BE2C (cell line): Measurements from ENCODE around the gene SCGB3A1.

Experiments used
- DNase-seq: peaks from one replicate; pipeline ENCODE4 v3.0.0-alpha.2; 2020
- H3K27me3 ChIP-seq: fragments of 250-450 bp; sonication (Bioruptor Pico); 2 replicates; pipeline ENCODE4 v1.5.1; 2020; ENCODE audit warnings: mild to moderate bottlenecking
- H3K36me3 ChIP-seq: fragments of 250-450 bp; sonication (Bioruptor Pico); 2 replicates; pipeline ENCODE4 v1.5.1; 2020; ENCODE audit warnings: mild to moderate bottlenecking
- H3K4me1 ChIP-seq: fragments of 250-450 bp; sonication (Bioruptor Pico); 2 replicates; pipeline ENCODE4 v1.5.1; 2020
- H3K4me3 ChIP-seq: 2 replicates; pipeline ENCODE4 v1.5.1; 2011; ENCODE audit warnings: low read depth, low read length
- H3K9me3 ChIP-seq: fragments of 250-450 bp; sonication (Bioruptor Pico); 2 replicates; pipeline ENCODE4 v1.5.1; 2020
- TF ChIP-seq, protein P1 (sequence below): IDR thresholded peaks from 2 replicates; pipeline ENCODE4 v1.5.1; 2012; ENCODE audit warnings: mild to moderate bottlenecking, low read depth, low read length

Gene SCGB3A1

GRCh38 chr5:180590543-180591310, 572 bp downstream of the SCGB3A1 start:
- TF ChIP-seq, protein P1, sequence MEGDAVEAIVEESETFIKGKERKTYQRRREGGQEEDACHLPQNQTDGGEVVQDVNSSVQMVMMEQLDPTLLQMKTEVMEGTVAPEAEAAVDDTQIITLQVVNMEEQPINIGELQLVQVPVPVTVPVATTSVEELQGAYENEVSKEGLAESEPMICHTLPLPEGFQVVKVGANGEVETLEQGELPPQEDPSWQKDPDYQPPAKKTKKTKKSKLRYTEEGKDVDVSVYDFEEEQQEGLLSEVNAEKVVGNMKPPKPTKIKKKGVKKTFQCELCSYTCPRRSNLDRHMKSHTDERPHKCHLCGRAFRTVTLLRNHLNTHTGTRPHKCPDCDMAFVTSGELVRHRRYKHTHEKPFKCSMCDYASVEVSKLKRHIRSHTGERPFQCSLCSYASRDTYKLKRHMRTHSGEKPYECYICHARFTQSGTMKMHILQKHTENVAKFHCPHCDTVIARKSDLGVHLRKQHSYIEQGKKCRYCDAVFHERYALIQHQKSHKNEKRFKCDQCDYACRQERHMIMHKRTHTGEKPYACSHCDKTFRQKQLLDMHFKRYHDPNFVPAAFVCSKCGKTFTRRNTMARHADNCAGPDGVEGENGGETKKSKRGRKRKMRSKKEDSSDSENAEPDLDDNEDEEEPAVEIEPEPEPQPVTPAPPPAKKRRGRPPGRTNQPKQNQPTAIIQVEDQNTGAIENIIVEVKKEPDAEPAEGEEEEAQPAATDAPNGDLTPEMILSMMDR, result no peak
- H3K36me3 ChIP-seq, result no peaks in the 10 kb centered on the region
- peaks cover 43% of the 10 kb centered on the region for H3K27me3 ChIP-seq
- no peak overlapping the region for H3K4me3 ChIP-seq
- H3K9me3 ChIP-seq, result no peaks in the 10 kb centered on the region
- DNase-seq, result no peak
- H3K4me1 ChIP-seq, result no peaks in the 10 kb centered on the region

- Histone ChIP-seq H3K27me3 (peaks cover 43% of the 10 kb centered on the region), H3K9me3 (no peaks in the 10 kb centered on the region), H3K4me3 (no peak overlapping the region), H3K36me3 (no peaks in the 10 kb centered on the region), H3K4me1 (no peaks in the 10 kb centered on the region)
- DNase-seq, result no peak
- TF ChIP-seq, protein P1, result no peak
Observed at GRCh38 chr5:180589771-180590542, 1.3 kb downstream of the SCGB3A1 start.

GRCh38 chr5:180586870-180587269, 4.4 kb downstream of the SCGB3A1 start:
- H3K36me3 ChIP-seq, result no peaks in the 10 kb centered on the region
- TF ChIP-seq, protein P1, result no peak
- no peak for DNase-seq
- no peaks in the 10 kb centered on the region for H3K9me3 ChIP-seq
- no peaks in the 10 kb centered on the region for H3K4me1 ChIP-seq
- no peak overlapping the region for H3K4me3 ChIP-seq
- peaks cover 36% of the 10 kb centered on the region for H3K27me3 ChIP-seq

DNA sequence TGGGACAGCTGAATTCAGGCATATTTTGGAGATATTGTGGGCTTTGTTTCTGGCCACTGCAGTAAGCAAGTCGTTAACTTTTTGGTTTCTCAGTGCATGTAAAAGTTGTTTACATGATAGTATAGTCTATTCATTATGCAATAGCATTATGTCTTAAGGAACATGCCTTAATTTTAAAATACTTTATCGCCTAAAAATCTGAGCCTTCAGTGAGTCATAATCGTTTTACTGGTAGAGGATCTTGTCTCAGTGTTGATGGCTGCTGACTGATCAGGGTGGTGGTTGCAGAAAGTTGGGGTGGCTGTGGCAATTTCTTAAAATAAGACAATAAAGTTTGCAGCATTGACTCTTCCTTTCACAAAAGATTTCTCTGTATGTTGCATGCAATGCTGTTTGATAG, 5.1 kb downstream of the SCGB3A1 start:
- H3K27me3 ChIP-seq, result peaks cover 29% of the 10 kb centered on the region
- no peaks in the 10 kb centered on the region for H3K4me1 ChIP-seq
- no peak overlapping the region for H3K4me3 ChIP-seq
- TF ChIP-seq, protein P1, result no peak
- H3K9me3 ChIP-seq, result no peaks in the 10 kb centered on the region
- DNase-seq, result no peak
- H3K36me3 ChIP-seq, result no peaks in the 10 kb centered on the region

DNA sequence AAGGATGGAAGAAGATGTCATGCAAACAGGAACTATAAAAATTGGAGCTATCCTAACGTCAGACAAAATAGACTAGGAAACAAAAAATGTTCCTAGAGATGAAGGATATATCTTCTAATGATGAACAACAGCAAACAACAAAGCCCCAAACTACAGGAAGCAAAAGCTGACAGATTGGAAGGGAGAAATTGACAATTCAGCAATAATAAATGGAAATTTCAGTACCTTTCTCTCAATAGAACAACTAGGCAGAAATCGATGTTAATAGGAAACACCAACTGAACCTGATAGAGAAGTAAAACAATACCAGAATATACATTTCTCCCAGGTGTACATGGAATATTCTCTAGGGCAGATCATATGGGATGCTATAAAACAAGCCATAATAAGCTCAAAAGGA, 7.6 kb downstream of the SCGB3A1 start:
- DNase-seq, result no peak
- Histone ChIP-seq H3K9me3 (no peaks in the 10 kb centered on the region), H3K4me1 (no peaks in the 10 kb centered on the region), H3K4me3 (no peak overlapping the region), H3K36me3 (no peaks in the 10 kb centered on the region), H3K27me3 (peaks cover 6% of the 10 kb centered on the region; the same call in 1 of the 2 replicates)
- TF ChIP-seq, protein P1, result no peak

GRCh38 chr5:180580681-180581080, 10.6 kb downstream of the SCGB3A1 start:
- Histone ChIP-seq H3K4me1 (no peaks in the 10 kb centered on the region), H3K36me3 (peaks cover 4% of the 10 kb centered on the region), H3K4me3 (no peak overlapping the region), H3K27me3 (no peaks in the 10 kb centered on the region), H3K9me3 (no peaks in the 10 kb centered on the region)
- DNase-seq, result no peak
- TF ChIP-seq, protein P1, result no peak
